GM19240 (cell line): ENCODE measurements around the gene IST1.

Experiments used
- DNase-seq: peaks from one replicate; pipeline ENCODE4 v3.0.0; 2011; ENCODE audit warnings: low spot score; ENCODE audit not compliant: insufficient read length

The IST1 gene

GRCh38 chr16:71916397-71916920 is 21.1 kb downstream of the IST1 start:
- DNase-seq, result no peak

- no peak for DNase-seq
These were observed 22.6 kb downstream of the IST1 start for GRCh38 chr16:71917900-71918299.

- DNase-seq, result peak; percentile 38
These were observed 23.7 kb downstream of the IST1 start for GRCh38 chr16:71919035-71919434.

GRCh38 chr16:71920658-71921057 is 25.3 kb downstream of the IST1 start:
- DNase-seq, result no peak

GRCh38 chr16:71923941-71924690 is 28.8 kb downstream of the IST1 start:
- DNase-seq, result no peak

GRCh38 chr16:71924710-71925109 is 29.4 kb downstream of the IST1 start:
- no peak for DNase-seq

- no peak for DNase-seq
These were observed 32.1 kb downstream of the IST1 start for GRCh38 chr16:71927383-71927782.

- DNase-seq, result no peak
These were observed 32.5 kb downstream of the IST1 start for GRCh38 chr16:71927787-71928186.

GRCh38 chr16:71929048-71929447 is 33.7 kb downstream of the IST1 start:
- no peak for DNase-seq

- DNase-seq, result no peak
These were observed 34.8 kb downstream of the IST1 start for GRCh38 chr16:71930013-71930563.

GRCh38 chr16:71931001-71931400 is 35.7 kb downstream of the IST1 start:
- no peak for DNase-seq

- no peak for DNase-seq
These were observed 36.3 kb downstream of the IST1 start for GRCh38 chr16:71931599-71931998.

GRCh38 chr16:71933017-71933416 is 37.7 kb downstream of the IST1 start:
- no peak for DNase-seq

GRCh38 chr16:71933913-71934695 is 38.8 kb downstream of the IST1 start:
- DNase-seq, result no peak

GRCh38 chr16:71937868-71938510 is 42.7 kb downstream of the IST1 start:
- DNase-seq, result no peak

- no peak for DNase-seq
These were observed 48.6 kb downstream of the IST1 start for GRCh38 chr16:71943887-71944286.

GRCh38 chr16:71945616-71946015 is 50.3 kb downstream of the IST1 start:
- no peak for DNase-seq

GRCh38 chr16:71952825-71953224 is 57.5 kb downstream of the IST1 start:
- no peak for DNase-seq

- DNase-seq, result no peak
These were observed 58.8 kb downstream of the IST1 start for GRCh38 chr16:71954180-71954579.

GRCh38 chr16:71954699-71955195 is 59.4 kb downstream of the IST1 start:
- no peak for DNase-seq

- no peak for DNase-seq
These were observed 61.2 kb downstream of the IST1 start for GRCh38 chr16:71956486-71956885.
